Stimulated activated CD4-positive, alpha-beta T cell treated with anti-CD3 and anti-CD28 coated beads, Interleukin-4, amount 100 ng/mL, for 4 hours (primary cell): Measurements from ENCODE around the gene LANCL1.

ENCODE experiments used
- DNase-seq, 2 experiments: peaks; one replicate each; pipeline ENCODE4 v3.0.0-alpha.2; 2020

LANCL1 gene

GRCh38 chr2:210389856-210390255 is 86.7 kb downstream of the LANCL1 start:
- DNase-seq, result no peak

GRCh38 chr2:210388148-210388547 is 88.4 kb downstream of the LANCL1 start:
- no peak for DNase-seq

GRCh38 chr2:210387074-210387473 is 89.5 kb downstream of the LANCL1 start:
- DNase-seq, result no peak
